Activated CD8-positive, alpha-beta memory T cell treated with anti-CD3 and anti-CD28 coated beads for 24 hours (primary cell): Measurements from ENCODE around the gene ISCA1.
"Not testable (repeated sequence)": the region's sequence is repeated elsewhere in the genome, so short reads cannot be mapped to it uniquely, and the experiment has no call there.

Experiments used
- DNase-seq: peaks from one replicate; pipeline ENCODE4 v3.0.0-alpha.2; 2020

Gene ISCA1

GRCh38 chr9:86282077-86282978 is at the start of gene ISCA1:
Gene ISCA1 (minus strand): TSS chr9:86282538. CDS start chr9:86282458, 80 bp downstream.
- DNase-seq, result peak; percentile 100

GRCh38 chr9:86330186-86330585 is 47.8 kb upstream of the ISCA1 start:
- no peak for DNase-seq

GRCh38 chr9:86329649-86330048 is 47.3 kb upstream of the ISCA1 start:
- DNase-seq, result no peak

- DNase-seq, result no peak
These were observed 45.8 kb upstream of the ISCA1 start for GRCh38 chr9:86328156-86328555.

GRCh38 chr9:86326536-86326935 is 44.2 kb upstream of the ISCA1 start:
- DNase-seq, result no peak

GRCh38 chr9:86324901-86325300 is 42.6 kb upstream of the ISCA1 start:
- no peak for DNase-seq

GRCh38 chr9:86324308-86324707 is 42.0 kb upstream of the ISCA1 start:
- DNase-seq, result no peak

GRCh38 chr9:86322973-86323644 is 40.8 kb upstream of the ISCA1 start:
- no peak for DNase-seq

- DNase-seq, result no peak
These were observed 39.0 kb upstream of the ISCA1 start for GRCh38 chr9:86321373-86321772.

GRCh38 chr9:86318187-86318586 is 35.8 kb upstream of the ISCA1 start:
- no peak for DNase-seq

GRCh38 chr9:86315078-86315477 is 32.7 kb upstream of the ISCA1 start:
- DNase-seq, result no peak

GRCh38 chr9:86312959-86313358 is 30.6 kb upstream of the ISCA1 start:
- DNase-seq, result not testable (repeated sequence)

GRCh38 chr9:86308687-86309086 is 26.3 kb upstream of the ISCA1 start:
- DNase-seq, result no peak

GRCh38 chr9:86304236-86304730 is 21.9 kb upstream of the ISCA1 start:
- no peak for DNase-seq

GRCh38 chr9:86303316-86303975 is 21.1 kb upstream of the ISCA1 start:
- no peak for DNase-seq

GRCh38 chr9:86301686-86302085 is 19.3 kb upstream of the ISCA1 start:
- no peak for DNase-seq

- DNase-seq, result no peak
These were observed 18.4 kb upstream of the ISCA1 start for GRCh38 chr9:86300701-86301100.

GRCh38 chr9:86298873-86299272 is 16.5 kb upstream of the ISCA1 start:
- DNase-seq, result no peak

- DNase-seq, result not testable (repeated sequence)
These were observed 8.0 kb upstream of the ISCA1 start for GRCh38 chr9:86290341-86290740.

- DNase-seq, result no peak
These were observed 6.3 kb upstream of the ISCA1 start for GRCh38 chr9:86288499-86289198.

- DNase-seq, result no peak
These were observed 4.7 kb upstream of the ISCA1 start for GRCh38 chr9:86287013-86287412.

GRCh38 chr9:86286278-86286677 is 3.9 kb upstream of the ISCA1 start:
- DNase-seq, result no peak

GRCh38 chr9:86285261-86285660 is 2.9 kb upstream of the ISCA1 start:
- DNase-seq, result no peak
